GM21717 (cell line): ENCODE measurements around the gene ZNF140.

ENCODE experiments used
- ATAC-seq: cut with Tn5 transposase; IDR thresholded peaks from one replicate; pipeline ENCODE4 v1.9.1; 2021; ENCODE audit warnings: mild to moderate bottlenecking, moderate library complexity; ENCODE audit not compliant: unreplicated experiment

The ZNF140 gene

DNA sequence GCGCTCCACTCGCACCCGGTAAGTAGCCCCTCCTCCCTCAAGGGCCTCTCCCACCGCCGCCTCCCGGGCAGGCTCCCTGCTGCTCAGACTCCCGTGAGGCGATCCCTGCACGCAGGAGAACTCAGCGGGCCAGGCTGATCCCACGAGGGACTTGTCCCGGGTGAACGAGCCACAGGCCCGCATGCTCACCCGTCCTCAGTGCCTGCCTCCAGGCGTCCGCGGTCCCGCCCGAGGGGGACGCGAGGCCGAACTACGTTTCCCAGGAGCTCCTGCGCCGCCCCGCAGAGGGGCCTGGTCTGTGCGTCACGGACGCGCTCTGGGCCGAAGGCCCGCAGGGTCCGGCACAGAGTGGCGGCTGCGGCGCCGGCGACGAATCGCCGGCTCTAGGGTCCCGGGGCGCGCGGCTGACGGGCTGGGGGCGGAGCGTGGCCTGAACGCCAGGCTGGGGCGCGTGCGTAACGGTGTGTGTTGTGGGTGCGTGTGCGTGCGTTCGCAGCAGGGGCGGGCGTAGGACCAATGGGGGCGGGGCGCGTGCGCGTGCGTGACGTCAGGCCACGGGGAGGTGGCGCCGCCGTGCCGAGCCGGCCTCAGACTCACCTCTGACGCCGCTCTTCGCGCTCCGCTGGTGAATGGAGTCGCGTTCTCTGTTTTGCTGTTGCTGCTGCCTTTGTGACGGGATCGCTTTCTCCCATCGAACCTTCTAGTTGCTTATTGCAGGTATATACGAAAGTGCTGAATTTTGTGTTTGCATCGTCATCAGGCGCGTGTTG is 49.5 kb downstream of the ZNF140 start, which contains the start of the genes ZNF10 and ZNF891:
TSS of gene ZNF10 (plus strand) at position 590 of the 770 bp plus-strand sequence. CDS start 13,866 bp downstream, outside the sequence.
TSS of gene ZNF891 (minus strand) at position 237 of the 770 bp plus-strand sequence. CDS start 8,356 bp downstream, outside the sequence.
- peak; percentile 88 for ATAC-seq

DNA sequence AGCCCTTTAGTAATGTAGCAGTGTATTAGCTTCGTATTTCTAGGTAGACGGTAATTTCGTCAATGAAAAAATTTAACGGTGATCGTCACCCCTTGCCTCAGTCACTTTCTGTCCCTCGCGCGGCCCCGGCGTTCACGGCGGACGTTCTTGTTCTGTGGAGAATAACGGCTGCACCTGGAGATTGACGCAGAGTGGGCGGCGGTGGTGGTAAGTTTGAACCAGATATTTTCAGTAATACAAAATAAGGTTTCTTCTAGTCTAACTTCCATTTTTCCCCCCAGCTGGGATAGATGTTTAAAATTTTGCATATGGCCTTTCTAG is 50.0 kb downstream of the ZNF140 start:
- ATAC-seq = peak; percentile 20

DNA sequence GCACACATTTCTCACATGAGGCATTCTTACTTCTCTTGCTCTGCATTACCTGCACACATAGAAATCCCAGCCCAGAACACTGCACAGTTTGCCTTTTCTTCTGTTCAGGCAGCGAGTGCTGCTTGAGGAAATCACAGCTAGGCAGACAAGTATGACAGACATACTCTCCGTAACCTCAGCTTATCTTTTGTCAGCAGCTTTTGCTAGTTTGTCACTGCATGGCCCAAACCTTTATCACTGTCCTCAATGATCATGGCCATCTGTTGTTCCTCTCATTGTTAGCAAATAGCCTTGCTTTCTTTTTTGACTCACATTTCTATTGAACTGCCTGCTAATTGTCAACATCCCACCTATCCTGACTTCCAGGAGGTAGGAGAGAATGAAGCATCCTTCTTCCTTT is 55.0 kb downstream of the ZNF140 start:
- no peak for ATAC-seq

DNA sequence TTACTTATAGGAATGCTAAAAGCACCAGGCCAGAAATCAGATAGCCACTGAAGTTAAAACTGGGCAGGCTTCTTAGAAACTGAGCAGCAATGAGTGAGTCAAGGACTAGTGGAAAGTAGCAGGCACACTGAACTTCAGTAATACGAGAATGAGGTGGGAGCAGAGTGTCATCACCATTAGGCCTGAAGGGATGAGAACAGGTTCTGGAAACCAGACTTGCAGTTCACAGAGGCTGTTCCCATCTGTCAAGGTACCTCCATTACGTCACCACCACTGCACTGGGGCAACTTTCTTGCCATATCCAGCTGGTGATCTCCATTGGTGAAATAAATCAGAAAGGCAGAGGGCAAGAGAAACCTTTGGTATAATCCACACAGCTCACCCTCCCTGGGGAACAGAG is 65.3 kb downstream of the ZNF140 start:
- no peak for ATAC-seq

DNA sequence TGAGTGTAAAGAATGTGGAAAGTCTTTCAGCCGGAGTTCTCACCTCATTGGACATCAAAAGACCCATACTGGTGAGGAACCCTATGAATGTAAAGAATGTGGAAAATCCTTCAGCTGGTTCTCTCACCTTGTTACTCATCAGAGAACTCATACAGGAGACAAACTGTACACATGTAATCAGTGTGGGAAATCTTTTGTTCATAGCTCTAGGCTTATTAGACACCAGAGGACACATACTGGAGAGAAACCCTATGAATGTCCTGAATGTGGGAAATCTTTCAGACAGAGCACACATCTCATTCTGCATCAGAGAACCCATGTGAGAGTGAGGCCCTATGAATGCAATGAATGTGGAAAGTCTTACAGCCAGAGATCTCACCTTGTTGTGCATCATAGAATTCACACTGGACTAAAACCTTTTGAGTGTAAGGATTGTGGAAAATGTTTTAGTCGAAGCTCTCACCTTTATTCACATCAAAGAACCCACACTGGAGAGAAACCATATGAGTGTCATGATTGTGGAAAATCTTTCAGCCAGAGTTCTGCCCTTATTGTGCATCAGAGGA is 75.5 kb downstream of the ZNF140 start:
- no peak for ATAC-seq
